ENCODE measurements around the gene ZNF775.

The ZNF775 gene

DNA sequence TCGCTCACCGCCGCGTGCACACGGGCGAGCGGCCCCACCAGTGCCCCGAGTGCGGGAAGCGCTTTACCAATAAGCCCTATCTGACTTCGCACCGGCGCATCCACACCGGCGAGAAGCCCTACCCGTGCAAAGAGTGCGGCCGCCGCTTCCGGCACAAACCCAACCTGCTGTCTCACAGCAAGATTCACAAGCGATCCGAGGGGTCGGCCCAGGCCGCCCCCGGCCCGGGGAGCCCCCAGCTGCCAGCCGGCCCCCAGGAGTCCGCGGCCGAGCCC, 7.2 kb upstream of the ZNF775 start:
- DNase-seq (ENCODE audit: low read depth) = no peak
- H3K4me3 ChIP-seq (ENCODE audit: low read depth, low read length) = no peak overlapping the region
- TF ChIP-seq, protein P1, sequence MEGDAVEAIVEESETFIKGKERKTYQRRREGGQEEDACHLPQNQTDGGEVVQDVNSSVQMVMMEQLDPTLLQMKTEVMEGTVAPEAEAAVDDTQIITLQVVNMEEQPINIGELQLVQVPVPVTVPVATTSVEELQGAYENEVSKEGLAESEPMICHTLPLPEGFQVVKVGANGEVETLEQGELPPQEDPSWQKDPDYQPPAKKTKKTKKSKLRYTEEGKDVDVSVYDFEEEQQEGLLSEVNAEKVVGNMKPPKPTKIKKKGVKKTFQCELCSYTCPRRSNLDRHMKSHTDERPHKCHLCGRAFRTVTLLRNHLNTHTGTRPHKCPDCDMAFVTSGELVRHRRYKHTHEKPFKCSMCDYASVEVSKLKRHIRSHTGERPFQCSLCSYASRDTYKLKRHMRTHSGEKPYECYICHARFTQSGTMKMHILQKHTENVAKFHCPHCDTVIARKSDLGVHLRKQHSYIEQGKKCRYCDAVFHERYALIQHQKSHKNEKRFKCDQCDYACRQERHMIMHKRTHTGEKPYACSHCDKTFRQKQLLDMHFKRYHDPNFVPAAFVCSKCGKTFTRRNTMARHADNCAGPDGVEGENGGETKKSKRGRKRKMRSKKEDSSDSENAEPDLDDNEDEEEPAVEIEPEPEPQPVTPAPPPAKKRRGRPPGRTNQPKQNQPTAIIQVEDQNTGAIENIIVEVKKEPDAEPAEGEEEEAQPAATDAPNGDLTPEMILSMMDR (IDR thresholded peaks at IDR 0.05; ENCODE audit: control insufficient read depth, extremely low read depth, insufficient read depth) = no peak

DNA sequence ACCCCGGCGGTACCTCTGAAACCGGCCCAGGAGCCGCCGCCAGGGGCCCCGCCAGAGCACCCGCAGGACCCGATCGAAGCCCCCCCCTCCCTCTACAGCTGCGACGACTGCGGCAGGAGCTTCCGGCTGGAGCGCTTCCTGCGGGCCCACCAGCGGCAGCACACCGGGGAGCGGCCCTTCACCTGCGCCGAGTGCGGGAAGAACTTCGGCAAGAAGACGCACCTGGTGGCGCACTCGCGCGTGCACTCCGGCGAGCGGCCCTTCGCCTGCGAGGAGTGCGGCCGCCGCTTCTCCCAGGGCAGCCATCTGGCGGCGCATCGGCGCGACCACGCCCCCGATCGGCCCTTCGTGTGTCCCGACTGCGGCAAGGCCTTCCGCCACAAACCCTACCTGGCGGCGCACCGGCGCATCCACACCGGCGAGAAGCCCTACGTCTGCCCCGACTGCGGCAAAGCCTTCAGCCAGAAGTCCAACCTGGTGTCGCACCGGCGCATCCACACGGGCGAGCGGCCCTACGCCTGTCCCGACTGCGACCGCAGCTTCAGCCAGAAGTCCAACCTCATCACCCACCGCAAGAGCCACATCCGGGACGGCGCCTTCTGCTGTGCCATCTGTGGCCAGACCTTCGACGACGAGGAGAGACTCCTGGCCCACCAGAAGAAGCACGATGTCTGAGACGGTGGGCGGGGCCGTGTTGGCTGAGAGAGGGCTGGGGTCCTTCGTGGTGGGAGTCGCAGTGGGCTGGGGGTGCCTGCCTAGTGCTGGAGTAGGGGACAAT, 6.7 kb upstream of the ZNF775 start:
- no peak for DNase-seq (ENCODE audit: low read depth)
- TF ChIP-seq, protein P1 (IDR thresholded peaks at IDR 0.05; ENCODE audit: control insufficient read depth, extremely low read depth, insufficient read depth) = no peak
- peak overlapping the region; percentile 21 for H3K4me3 ChIP-seq (ENCODE audit: low read depth, low read length)

DNA sequence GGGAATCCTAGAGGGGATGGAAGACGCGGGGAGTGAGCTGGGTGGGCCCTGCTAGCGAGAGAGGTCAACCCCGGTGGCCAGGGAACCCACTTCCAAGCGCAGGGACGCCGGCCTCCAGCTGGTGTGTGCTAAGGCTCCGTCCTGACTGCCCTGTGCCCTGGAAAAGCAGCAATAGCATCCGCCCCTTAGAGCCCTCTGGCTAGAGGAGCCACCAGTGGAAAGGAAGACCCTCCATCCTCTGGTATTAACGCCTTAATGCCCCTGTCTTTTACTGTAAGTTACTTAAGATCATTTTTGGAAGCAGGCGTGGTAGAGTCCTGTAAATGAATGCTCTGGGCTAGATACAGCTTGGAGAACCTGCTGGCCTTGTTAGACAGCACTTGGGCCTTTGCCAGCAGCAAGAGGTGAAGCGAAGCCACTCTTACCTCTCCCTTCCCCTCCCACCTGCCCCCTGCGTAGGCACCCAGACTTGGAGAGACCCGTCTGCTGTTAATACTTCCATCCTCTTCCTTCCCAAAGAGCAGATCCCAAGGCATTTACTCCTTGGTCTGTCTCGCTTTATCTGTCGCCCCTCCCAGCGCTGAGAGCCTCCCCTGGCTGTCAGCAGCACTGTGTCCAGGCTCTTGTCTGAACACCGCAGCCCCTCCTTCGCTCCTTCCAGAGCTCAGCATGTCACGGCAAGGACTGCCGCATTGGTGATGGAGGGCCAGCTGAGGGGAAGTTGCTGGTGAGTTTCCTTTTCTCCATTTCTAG, 5.9 kb upstream of the ZNF775 start:
- TF ChIP-seq, protein P1 (IDR thresholded peaks at IDR 0.05; ENCODE audit: control insufficient read depth, extremely low read depth, insufficient read depth) = no peak
- peak overlapping the region; percentile 21 for H3K4me3 ChIP-seq (ENCODE audit: low read depth, low read length)
- DNase-seq (ENCODE audit: low read depth) = no peak

DNA sequence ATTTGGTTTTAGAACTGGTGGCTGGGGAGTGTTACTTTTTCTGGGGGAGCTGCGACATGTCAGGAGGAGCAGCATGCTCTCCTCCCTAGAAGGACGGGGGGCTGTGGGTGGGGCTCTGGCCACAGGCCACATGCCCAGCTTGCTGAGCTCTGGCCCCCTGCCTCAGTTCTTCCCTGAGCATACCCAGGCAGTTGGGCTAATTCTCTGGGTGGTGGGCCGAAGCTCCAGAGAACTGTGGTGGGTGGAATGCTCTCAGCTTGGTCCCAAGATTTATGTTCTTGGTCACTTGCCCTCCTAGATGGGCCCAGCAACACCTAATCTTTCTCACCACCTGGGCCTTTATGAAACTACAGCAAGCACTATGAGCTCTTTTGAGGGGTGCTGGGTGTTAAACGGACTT, 5.1 kb upstream of the ZNF775 start:
- TF ChIP-seq, protein P1 (IDR thresholded peaks at IDR 0.05; ENCODE audit: control insufficient read depth, extremely low read depth, insufficient read depth) = no peak
- no peak for DNase-seq (ENCODE audit: low read depth)
- H3K4me3 ChIP-seq (ENCODE audit: low read depth, low read length) = no peak overlapping the region

DNA sequence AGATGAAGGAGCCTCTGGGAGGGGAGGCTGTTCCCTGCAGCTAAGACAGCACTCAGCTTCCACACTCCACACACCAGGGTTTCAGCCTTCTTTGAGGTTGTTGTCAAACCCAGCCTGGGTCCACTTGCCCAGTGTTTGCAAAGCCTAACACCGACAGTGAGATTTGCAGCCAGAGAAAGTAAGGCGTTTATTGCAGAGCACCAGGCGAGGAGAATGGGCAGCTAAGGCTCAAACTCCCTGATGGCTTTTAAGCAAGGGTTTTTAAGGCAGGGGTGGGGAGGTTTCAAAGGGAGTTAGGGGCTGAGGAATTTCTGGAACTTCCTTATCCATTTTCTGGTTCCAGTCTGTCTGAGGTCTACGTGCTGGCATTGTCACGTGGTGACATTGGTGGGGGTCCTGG, 4.7 kb upstream of the ZNF775 start:
- no peak for DNase-seq (ENCODE audit: low read depth)
- H3K4me3 ChIP-seq (ENCODE audit: low read depth, low read length) = no peak overlapping the region
- TF ChIP-seq, protein P1 (IDR thresholded peaks at IDR 0.05; ENCODE audit: control insufficient read depth, extremely low read depth, insufficient read depth) = no peak

DNA sequence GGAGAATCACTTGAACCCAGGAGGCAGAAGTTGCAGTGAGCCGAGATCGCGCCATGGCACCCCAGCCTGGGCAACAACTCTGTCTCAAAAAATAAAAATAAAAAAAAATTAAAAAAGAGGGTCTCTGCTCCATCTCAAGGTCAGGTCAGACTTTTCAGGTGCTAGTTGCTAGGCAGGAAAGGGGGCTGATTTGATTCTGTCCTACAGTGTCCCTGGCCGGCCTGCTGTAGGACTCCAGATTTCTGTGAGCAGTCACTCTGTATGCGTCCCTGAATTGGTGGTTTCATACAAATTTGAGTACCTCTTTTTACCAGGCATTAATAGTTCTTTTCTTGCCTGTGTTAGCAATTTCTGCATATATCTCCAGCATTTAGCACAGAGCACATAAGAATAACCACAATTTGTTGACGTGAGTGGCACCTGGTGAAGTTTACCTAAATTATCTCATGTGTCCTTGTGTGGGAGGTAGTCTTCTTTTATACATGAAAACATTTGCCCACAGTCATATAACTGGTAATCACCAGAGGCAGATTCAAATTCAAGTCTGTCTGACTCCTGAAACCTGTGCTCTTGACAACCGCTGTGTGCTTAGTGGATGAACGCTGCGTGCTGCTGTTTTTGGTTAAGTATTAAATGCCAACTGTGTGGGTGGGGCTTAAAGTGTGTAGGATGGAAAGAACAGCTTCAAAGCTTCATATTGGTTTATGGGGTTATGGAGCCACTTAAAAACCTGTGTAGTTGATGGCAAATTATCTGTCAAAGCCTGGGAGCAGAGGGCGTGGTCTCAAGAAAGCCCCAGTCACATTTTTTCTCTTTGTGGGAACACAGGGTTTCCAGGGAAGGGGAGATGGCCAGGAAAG, 3.2 kb upstream of the ZNF775 start:
- TF ChIP-seq, protein P1 (IDR thresholded peaks at IDR 0.05; ENCODE audit: control insufficient read depth, extremely low read depth, insufficient read depth) = no peak
- H3K4me3 ChIP-seq (ENCODE audit: low read depth, low read length) = no peak overlapping the region
- no peak for DNase-seq (ENCODE audit: low read depth)
